Thyroid gland (tissue), 4 donors: Measurements from ENCODE around the gene ALOX12.

Source experiments
- POLR2A ChIP-seq, 2 donors: fragments of 450-650 bp; IDR thresholded peaks; one replicate each; pipeline ENCODE4 v1.6.1; 2017; ENCODE audit warnings: antibody characterized with exemption in 2 of 2, mild to moderate bottlenecking in 2 of 2, moderate library complexity in 1 of 2
- TF ChIP-seq, protein P1 (sequence below), 6 experiments: fragments of 200-600 bp in 3 of 6; fragments of 450-650 bp in 3 of 6; sonication (generic) in 3 of 6; IDR thresholded peaks; one replicate each; pipeline ENCODE4 v1.5.1; 2016 to 2019; ENCODE audit warnings: antibody characterized with exemption in 6 of 6, mild to moderate bottlenecking in 2 of 6, inconsistent platforms in 1 of 6, moderate library complexity in 1 of 6

DNA sequence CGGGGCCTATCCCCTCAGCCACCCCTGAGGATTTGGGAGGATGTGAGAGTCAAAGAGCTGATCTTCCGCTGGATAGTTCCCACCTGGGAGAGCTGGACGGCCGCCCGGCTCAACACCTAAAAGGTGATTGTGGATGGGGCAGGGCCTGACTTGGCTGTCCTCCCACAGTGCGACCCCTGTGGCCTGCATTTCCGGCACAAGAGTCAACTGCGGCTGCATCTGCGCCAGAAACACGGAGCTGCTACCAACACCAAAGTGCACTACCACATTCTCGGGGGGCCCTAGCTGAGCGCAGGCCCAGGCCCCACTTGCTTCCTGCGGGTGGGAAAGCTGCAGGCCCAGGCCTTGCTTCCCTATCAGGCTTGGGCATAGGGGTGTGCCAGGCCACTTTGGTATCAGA lies 31.5 kb downstream of the ALOX12 start:
- TF ChIP-seq, protein P1, sequence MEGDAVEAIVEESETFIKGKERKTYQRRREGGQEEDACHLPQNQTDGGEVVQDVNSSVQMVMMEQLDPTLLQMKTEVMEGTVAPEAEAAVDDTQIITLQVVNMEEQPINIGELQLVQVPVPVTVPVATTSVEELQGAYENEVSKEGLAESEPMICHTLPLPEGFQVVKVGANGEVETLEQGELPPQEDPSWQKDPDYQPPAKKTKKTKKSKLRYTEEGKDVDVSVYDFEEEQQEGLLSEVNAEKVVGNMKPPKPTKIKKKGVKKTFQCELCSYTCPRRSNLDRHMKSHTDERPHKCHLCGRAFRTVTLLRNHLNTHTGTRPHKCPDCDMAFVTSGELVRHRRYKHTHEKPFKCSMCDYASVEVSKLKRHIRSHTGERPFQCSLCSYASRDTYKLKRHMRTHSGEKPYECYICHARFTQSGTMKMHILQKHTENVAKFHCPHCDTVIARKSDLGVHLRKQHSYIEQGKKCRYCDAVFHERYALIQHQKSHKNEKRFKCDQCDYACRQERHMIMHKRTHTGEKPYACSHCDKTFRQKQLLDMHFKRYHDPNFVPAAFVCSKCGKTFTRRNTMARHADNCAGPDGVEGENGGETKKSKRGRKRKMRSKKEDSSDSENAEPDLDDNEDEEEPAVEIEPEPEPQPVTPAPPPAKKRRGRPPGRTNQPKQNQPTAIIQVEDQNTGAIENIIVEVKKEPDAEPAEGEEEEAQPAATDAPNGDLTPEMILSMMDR (IDR thresholded peaks at IDR 0.05) = no peak
- no peak for TF ChIP-seq POLR2A (IDR thresholded peaks at IDR 0.05)
